ENCODE data around the gene SIRT7. TPM values are rescaled to one million over a fixed set of nuclear protein-coding genes. Genes with fewer than 3 reads are reported as not detected.
A peak's percentile ranks its signal among the peaks of the same experiment; 100 is the strongest.

The SIRT7 gene
- total RNA-seq, 1 donor from 2014 or later = 22.6 TPM

DNA sequence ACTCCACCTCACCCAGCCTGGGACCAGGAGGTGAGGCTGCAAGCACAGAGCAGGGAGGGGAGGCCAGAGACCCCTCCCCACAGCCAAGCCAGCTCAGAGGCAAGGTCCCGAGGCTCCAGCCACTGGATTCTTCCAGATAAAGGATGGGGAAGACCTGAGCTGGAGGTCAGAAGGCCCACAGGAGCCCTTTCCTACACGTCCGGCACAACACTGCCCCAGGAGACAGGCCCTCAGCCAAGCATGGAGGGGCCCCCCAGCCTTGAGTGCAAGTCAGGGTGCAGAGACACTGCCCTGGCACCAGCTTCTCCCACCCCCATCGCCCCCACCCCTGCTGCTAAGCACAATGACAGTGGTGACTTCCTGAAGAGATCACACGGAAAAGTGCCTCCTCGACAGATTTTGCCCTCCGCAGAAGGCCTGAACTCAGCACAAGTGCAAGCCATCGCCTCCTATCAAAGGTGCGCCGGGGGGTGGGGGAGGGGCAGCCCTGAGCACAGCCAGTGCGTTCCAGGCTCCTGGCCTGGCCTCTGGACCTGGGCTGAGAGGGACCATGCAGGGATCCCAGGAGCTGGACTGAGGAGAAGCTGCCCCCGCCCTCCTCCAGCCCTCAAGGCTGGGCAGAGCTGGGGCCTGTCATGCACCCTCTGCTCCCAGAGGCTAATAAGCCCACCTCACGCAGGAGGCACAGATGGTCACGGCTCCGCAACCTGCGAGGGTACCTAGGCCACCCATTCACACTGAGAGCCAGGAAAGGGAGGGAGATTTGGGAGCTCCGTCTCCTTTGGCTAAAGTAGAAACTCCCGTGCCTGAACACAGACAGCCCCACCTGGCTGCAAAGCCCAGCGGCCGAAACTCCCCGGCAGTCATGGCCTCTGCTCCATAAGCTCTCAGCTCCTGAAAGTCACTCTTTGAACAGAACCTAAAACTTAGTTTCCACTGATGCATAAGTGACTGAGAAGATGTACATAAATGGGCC lies 6.9 kb upstream of the SIRT7 start:
- no peak for DNase-seq (ENCODE audit: low spot score in 2 of 2, unreplicated experiment in 2 of 2)
- H3K27ac Mint-ChIP-seq = peak overlapping the region; percentile 97
- TF ChIP-seq CTCF (IDR thresholded peaks at IDR 0.05; ENCODE audit: unreplicated experiment) = no peak
- no peaks in the 10 kb centered on the region for H3K9me3 Mint-ChIP-seq
- peaks cover 6% of the 10 kb centered on the region for H3K36me3 Mint-ChIP-seq
- H3K4me3 Mint-ChIP-seq = peak overlapping the region; percentile 78
- no peaks in the 10 kb centered on the region for H3K27me3 Mint-ChIP-seq (ENCODE audit: low read depth)
- peaks cover 32% of the 10 kb centered on the region for H3K4me1 Mint-ChIP-seq

DNA sequence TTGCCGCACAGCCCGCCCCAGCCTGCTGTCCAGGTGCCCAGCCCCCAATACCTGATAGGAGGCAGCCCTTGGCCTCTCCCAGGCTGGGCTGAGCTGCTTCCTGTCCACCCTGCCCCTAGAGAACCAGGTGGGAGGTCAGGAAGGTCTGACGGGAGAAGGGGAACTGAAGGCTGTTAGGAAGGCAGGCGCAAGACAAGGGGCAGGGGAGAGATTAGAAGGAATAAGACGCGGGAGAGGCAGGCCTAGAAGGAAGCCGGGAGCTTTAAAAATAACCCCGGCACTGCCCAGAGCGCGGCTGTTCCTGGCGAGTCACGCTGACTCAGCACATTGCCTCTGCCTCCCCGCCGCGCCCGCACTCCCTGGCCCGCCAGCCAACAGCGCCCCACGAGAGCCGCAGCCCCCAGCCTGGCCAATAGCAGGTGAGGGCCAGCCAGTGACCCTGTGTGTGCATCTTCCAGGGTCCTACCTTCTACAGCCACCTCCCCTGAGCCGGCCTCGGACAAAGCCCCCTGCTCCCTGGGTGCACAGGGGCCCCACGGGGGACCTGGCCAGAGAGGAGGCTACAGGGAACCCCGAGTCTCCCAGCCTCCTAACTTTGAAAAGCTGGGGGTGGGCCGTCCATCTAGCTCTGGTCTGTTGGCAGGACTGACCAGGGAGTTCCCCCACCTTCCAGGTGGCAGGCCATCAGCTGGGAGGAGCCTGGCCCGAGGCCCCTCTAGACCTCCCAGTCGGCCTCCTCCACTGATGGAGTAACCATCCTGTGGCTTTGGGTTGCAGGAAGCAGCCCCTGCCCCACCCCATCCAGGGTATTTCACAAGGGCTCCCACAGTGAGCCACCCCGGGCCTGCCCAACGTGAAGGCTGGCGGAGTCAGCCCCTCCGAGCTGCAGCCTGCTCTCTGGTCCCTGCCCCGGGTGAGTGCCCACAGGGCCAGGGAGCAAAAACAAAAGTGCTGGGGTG lies 5.6 kb upstream of the SIRT7 start:
- Mint-ChIP-seq H3K4me1 (peaks cover 29% of the 10 kb centered on the region), H3K27ac (peak overlapping the region; percentile 86), H3K4me3 (peak overlapping the region; percentile 50), H3K27me3 (ENCODE audit: low read depth) (no peaks in the 10 kb centered on the region), H3K9me3 (no peaks in the 10 kb centered on the region), H3K36me3 (peaks cover 6% of the 10 kb centered on the region)
- peak in 1 of 2 experiments; percentile 66 for DNase-seq (ENCODE audit: low spot score in 2 of 2, unreplicated experiment in 2 of 2)
- no peak for TF ChIP-seq CTCF (IDR thresholded peaks at IDR 0.05; ENCODE audit: unreplicated experiment)

- no peak overlapping the region for H3K4me3 Mint-ChIP-seq
- peaks cover 27% of the 10 kb centered on the region for H3K4me1 Mint-ChIP-seq
- H3K9me3 Mint-ChIP-seq = no peaks in the 10 kb centered on the region
- peak overlapping the region; percentile 47 for H3K27ac Mint-ChIP-seq
- no peak for TF ChIP-seq CTCF (IDR thresholded peaks at IDR 0.05; ENCODE audit: unreplicated experiment)
- no peak for DNase-seq (ENCODE audit: low spot score in 2 of 2, unreplicated experiment in 2 of 2)
- peaks cover 6% of the 10 kb centered on the region for H3K36me3 Mint-ChIP-seq
- H3K27me3 Mint-ChIP-seq (ENCODE audit: low read depth) = no peaks in the 10 kb centered on the region
Measured at GRCh38 chr17:81922566-81923301, 4.8 kb upstream of the SIRT7 start.

DNA sequence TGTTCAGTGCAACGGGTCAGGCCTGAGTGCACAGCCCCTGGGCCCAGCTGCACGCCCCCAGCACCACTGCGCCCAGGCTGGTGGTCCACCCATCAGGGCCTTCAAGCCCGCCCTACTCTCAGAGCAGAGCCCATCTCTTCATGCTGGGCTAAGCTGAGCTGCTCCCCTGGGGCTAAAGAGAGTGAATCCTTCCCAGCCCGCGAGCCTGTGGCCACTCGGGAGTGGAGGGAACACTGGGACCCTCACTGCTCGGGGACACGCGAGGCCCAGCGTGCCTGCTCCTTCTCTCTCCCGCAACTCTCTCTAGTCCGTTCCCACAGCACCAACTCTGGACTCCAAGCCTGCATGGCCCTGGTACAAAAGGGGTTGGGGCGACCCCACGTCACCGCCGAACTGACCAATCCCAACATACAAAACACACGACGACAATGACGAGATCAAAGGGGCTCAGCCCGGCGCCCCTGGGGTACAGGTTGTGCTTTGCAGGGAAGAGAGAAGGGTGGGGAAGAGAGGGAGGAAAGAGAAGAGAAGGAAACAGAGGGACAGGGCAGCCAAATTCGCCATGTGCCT lies 4.1 kb upstream of the SIRT7 start:
- Mint-ChIP-seq H3K4me3 (no peak overlapping the region), H3K27me3 (ENCODE audit: low read depth) (no peaks in the 10 kb centered on the region), H3K36me3 (peaks cover 6% of the 10 kb centered on the region), H3K4me1 (peaks cover 31% of the 10 kb centered on the region), H3K27ac (no peak overlapping the region), H3K9me3 (no peaks in the 10 kb centered on the region)
- TF ChIP-seq CTCF (IDR thresholded peaks at IDR 0.05; ENCODE audit: unreplicated experiment) = no peak
- no peak for DNase-seq (ENCODE audit: low spot score in 2 of 2, unreplicated experiment in 2 of 2)

- H3K4me3 Mint-ChIP-seq = no peak overlapping the region
- peaks cover 6% of the 10 kb centered on the region for H3K36me3 Mint-ChIP-seq
- peaks cover 35% of the 10 kb centered on the region for H3K4me1 Mint-ChIP-seq
- no peak overlapping the region for H3K27ac Mint-ChIP-seq
- H3K27me3 Mint-ChIP-seq (ENCODE audit: low read depth) = no peaks in the 10 kb centered on the region
- H3K9me3 Mint-ChIP-seq = no peaks in the 10 kb centered on the region
- DNase-seq (ENCODE audit: low spot score in 2 of 2, unreplicated experiment in 2 of 2) = no peak
- no peak for TF ChIP-seq CTCF (IDR thresholded peaks at IDR 0.05; ENCODE audit: unreplicated experiment)
Measured at GRCh38 chr17:81921537-81921862, 3.5 kb upstream of the SIRT7 start.

Data from mesothelial cell of epicardium (in vitro differentiated cells).